CD4-positive, alpha-beta memory T cell (primary cell): ENCODE data around the gene LRIG1. TPM values are rescaled to one million over a fixed set of nuclear protein-coding genes. Genes with fewer than 3 reads are reported as not detected.
A peak's percentile ranks its signal among the peaks of the same experiment; 100 is the strongest.

Experiments used
- CTCF ChIA-PET: fragments of 350-600 bp; sonication (Branson Sonifier 250); formaldehyde crosslinking; loops from one replicate; lab custom pipeline; 2021; ENCODE audit warnings: inconsistent platforms; ENCODE audit not compliant: partially characterized antibody; lab: Charles Lee
- POLR2A ChIA-PET: fragments of 350-600 bp; sonication (Branson Sonifier 250); formaldehyde crosslinking; loops from one replicate; lab custom pipeline; 2021; ENCODE audit not compliant: partially characterized antibody; lab: Charles Lee
- DNase-seq, 5 donors: peaks; one replicate each; pipeline versions ENCODE4 v3.0.0 to v3.0.0-alpha.2; 2020 to 2022; ENCODE audit warnings: mixed read lengths in 1 of 5
- H3K27ac ChIP-seq: one replicate; pipeline ENCODE4 v1.7.0; 2013; ENCODE audit warnings: low read depth, low read length
- H3K27me3 ChIP-seq: 2 replicates; pipeline ENCODE4 v1.7.0; 2013; ENCODE audit warnings: mild to moderate bottlenecking, low read length, moderate library complexity; ENCODE audit not compliant: insufficient read depth
- H3K36me3 ChIP-seq: 2 replicates; pipeline ENCODE4 v1.7.0; 2013; ENCODE audit warnings: mild to moderate bottlenecking, low read length, moderate library complexity; ENCODE audit not compliant: insufficient read depth
- H3K4me1 ChIP-seq: 2 replicates; pipeline ENCODE4 v1.7.0; 2013; ENCODE audit warnings: mild to moderate bottlenecking, low read length, moderate library complexity; ENCODE audit not compliant: insufficient read depth
- H3K4me3 ChIP-seq, 2 donors: one replicate each; pipeline ENCODE4 v1.7.0; 2013; ENCODE audit warnings: low read length in 2 of 2, mild to moderate bottlenecking in 1 of 2
- H3K9me3 ChIP-seq, 2 donors: one replicate each; pipeline ENCODE4 v1.7.0; 2013; ENCODE audit warnings: low read length in 2 of 2, control low read depth in 1 of 2; ENCODE audit not compliant: control insufficient read depth in 1 of 2
- H3K27ac Mint-ChIP-seq, 7 donors: one replicate each; pipeline ENCODE4 v1.8.0; 2020 to 2021; ENCODE audit warnings: mixed read lengths in 7 of 7, mild to moderate bottlenecking in 6 of 7, inconsistent platforms in 3 of 7, moderate library complexity in 3 of 7
- H3K27me3 Mint-ChIP-seq, 2 donors: one replicate each; pipeline ENCODE4 v1.8.0; 2020 to 2021; ENCODE audit warnings: mixed read lengths in 2 of 2
- H3K36me3 Mint-ChIP-seq, 2 donors: one replicate each; pipeline ENCODE4 v1.8.0; 2020 to 2021; ENCODE audit warnings: mixed read lengths in 2 of 2, inconsistent platforms in 1 of 2, mild to moderate bottlenecking in 1 of 2
- H3K4me1 Mint-ChIP-seq, 4 donors: one replicate each; pipeline ENCODE4 v1.8.0; 2020 to 2021; ENCODE audit warnings: mixed read lengths in 4 of 4, mild to moderate bottlenecking in 1 of 4
- H3K4me3 Mint-ChIP-seq, 8 donors: one replicate each; pipeline ENCODE4 v1.8.0; 2020 to 2021; ENCODE audit warnings: mixed read lengths in 8 of 8, mild to moderate bottlenecking in 7 of 8, moderate library complexity in 6 of 8, inconsistent platforms in 3 of 8
- H3K9me3 Mint-ChIP-seq, 8 donors: one replicate each; pipeline ENCODE4 v1.8.0; 2020 to 2021; ENCODE audit warnings: mixed read lengths in 8 of 8, mild to moderate bottlenecking in 5 of 8, inconsistent platforms in 3 of 8, moderate library complexity in 1 of 8
- intact Hi-C: fragments of 100-400 bp; cut with micrococcal nuclease; formaldehyde crosslinking; loops from one replicate; pipeline ENCODE4 v1.15.1; 2023
- polyA plus RNA-seq, 2 donors: library from polyadenylated mRNA; unstranded; fragments of 300-500 nt; fragmentation: Illumina TruSeq; gene quantifications; one replicate each; pipeline ENCODE4 v1.2.3, GENCODE V29; 2021
- total RNA-seq, 2 experiments: library from RNA; stranded (reverse); gene quantifications; one replicate each; pipeline ENCODE4 v1.2.3, GENCODE V29; 2021

LRIG1 gene
- total and polyA plus RNA-seq, 4 experiments from 2014 or later = 28.6 to 71.7 (median 62.4) TPM

DNA sequence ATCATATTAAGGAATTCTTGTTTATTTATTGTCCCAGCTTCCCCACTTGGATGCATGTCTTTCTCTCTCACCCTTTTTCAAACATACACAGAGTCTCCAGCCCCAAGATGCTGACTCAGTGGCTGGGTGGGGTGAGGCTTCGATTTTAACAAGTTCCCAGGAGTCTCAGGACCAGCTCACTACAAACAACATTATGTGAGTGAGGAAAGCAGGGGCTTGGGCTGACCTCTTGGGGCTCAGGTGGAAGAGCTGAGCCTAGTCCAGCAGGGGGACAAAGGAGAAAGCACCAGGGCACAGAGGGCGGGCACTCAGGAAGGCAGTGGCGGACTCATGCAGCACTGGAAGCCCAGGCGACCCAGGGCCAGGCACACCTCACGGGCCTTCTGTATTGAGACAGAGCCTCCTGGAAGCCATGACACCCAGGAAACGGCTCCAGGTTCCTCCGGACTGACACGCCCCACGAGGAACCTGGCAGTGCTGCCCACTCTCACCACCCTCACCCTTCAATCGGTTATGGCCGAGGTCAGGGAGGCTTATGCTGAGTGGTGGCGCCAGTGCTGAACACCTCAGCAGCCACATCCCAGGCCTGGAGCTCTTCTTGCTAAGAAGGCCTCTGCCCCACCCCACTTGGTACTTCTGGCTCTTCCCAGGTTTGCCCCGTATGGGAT lies 97.4 kb downstream of the LRIG1 start:
- Histone ChIP-seq H3K4me1 (no peaks in the 10 kb centered on the region), H3K27ac (no peak overlapping the region), H3K9me3 (no peaks in the 10 kb centered on the region), H3K36me3 (peaks cover 57% of the 10 kb centered on the region), H3K27me3 (no peaks in the 10 kb centered on the region), H3K4me3 (no peak overlapping the region)
- POLR2A ChIA-PET = no interaction called here
- peaks cover 0 to 6% (median 2%) of the 10 kb centered on the region in 4 donors for H3K4me1 Mint-ChIP-seq
- H3K27ac Mint-ChIP-seq = peak overlapping the region in 3 of 7 donors; percentile 30 to 82 (median 36)
- peaks cover 33 to 66% of the 10 kb centered on the region in 2 donors for H3K36me3 Mint-ChIP-seq
- H3K27me3 Mint-ChIP-seq = no peaks in the 10 kb centered on the region
- H3K9me3 Mint-ChIP-seq = no peaks in the 10 kb centered on the region
- DNase-seq = no peak
- no peak overlapping the region for H3K4me3 Mint-ChIP-seq
- intact Hi-C loops = no loop called here
- CTCF ChIA-PET = interaction anchor here (0.9 to 7.8 kb wide), 11 partner anchors 9 to 416 kb away, joined by 3 to 187 read pairs (median 4); no protein-coding TSS in a partner anchor

DNA sequence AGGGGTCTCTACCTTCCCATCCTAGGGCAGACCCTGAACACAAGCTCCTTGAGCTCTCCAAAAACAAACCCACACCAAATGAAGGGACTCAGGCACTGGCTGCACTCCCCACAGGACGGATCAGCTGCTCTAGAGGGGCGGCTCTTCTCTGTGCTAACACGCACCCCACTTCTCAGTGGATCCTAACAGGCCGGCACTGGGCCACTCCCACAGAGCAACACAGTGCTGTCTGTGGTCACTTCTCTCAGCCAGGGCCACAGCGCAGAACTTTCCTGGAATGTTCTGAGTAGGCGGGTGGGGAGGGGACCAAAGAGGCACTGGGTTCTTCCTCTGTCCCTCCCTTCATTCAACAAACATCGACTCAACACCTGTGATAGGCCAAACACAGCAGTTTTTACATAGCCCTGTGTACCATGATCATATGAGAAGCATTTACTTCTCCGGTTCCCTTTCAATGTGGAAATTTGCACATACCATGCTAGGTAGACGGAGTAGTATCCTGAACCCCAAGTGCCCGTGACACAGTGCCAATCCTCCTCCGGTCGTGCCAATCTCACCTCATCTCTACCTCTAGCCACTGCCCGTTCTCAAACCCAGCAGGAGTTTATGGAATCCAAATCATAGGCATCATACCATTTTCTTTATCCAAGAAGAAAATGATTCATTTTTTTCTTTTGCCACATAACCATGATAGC lies 98.1 kb downstream of the LRIG1 start:
- DNase-seq = no peak
- H3K27ac Mint-ChIP-seq = peak overlapping the region in 6 of 7 donors; percentile 13 to 82 (median 33)
- no peak overlapping the region for H3K4me3 ChIP-seq
- no peaks in the 10 kb centered on the region for H3K9me3 Mint-ChIP-seq
- no peaks in the 10 kb centered on the region for H3K9me3 ChIP-seq
- H3K27me3 ChIP-seq = no peaks in the 10 kb centered on the region
- no peak overlapping the region for H3K4me3 Mint-ChIP-seq
- peaks cover 57% of the 10 kb centered on the region for H3K36me3 ChIP-seq
- ChIA-PET CTCF (interaction anchor here (1.1 to 7.8 kb wide), 4 partner anchors 25 to 416 kb away, joined by 3 to 187 read pairs (median 11); no protein-coding TSS in a partner anchor), POLR2A (no interaction called here)
- no peaks in the 10 kb centered on the region for H3K4me1 ChIP-seq
- no peaks in the 10 kb centered on the region for H3K27me3 Mint-ChIP-seq
- H3K4me1 Mint-ChIP-seq = peaks cover 0 to 3% (median under 1%) of the 10 kb centered on the region in 4 donors
- H3K27ac ChIP-seq = no peak overlapping the region
- peaks cover 38 to 67% of the 10 kb centered on the region in 2 donors for H3K36me3 Mint-ChIP-seq
- intact Hi-C loops = no loop called here

DNA sequence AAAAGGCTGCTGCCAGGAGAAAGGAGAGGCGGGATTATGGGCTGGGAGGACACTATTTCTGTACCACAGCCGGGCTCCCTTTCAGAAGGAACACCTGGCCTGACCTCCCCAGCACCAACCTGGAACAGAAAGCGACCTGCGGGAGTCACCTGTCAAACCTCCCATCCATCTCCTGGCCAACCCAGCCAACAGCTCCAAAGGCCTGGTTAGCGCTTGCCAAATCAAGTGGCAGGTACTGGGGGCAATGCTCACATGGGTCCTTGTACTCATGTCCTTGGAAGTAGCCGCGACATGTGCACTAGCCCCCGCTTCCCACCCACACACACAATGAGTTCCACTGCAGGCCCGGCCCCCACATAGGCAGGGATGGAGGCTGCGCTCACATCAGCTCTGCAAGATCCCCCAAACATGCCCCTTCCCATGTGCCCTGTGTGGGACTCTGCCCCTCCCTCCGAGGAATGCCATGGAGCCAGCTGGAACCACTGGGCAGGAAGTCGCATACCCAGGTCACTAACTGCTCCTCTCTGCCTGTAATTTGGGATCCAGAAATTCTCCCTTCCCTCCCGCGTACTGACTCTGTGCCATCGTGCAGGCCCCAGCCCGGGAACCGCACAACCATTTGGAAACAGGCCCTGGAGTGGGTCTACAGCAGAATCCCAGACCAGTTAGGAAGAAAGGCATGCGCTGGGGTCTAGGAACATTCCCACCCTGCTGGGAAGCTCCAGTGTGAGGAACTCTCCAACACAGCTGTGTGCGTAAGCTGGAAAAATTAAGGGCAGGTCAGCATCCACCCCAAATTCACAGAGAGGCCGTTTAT lies 98.9 kb downstream of the LRIG1 start:
- Mint-ChIP-seq H3K4me3 (no peak overlapping the region), H3K4me1 (peaks cover 0 to 2% (median 0%) of the 10 kb centered on the region in 4 donors), H3K27me3 (no peaks in the 10 kb centered on the region), H3K9me3 (no peaks in the 10 kb centered on the region), H3K36me3 (peaks cover 38 to 72% of the 10 kb centered on the region in 2 donors), H3K27ac (peak overlapping the region in 3 of 7 donors; percentile 17 to 75 (median 64))
- Histone ChIP-seq H3K36me3 (peaks cover 55% of the 10 kb centered on the region), H3K27me3 (no peaks in the 10 kb centered on the region), H3K4me3 (no peak overlapping the region), H3K9me3 (no peaks in the 10 kb centered on the region), H3K27ac (no peak overlapping the region), H3K4me1 (no peaks in the 10 kb centered on the region)
- ChIA-PET POLR2A (interaction anchor here (1.4 kb wide), 1 partner anchor 23 kb away, joined by 3 read pairs; no protein-coding TSS in a partner anchor), CTCF (interaction anchor here (0.7 to 5.7 kb wide), 3 partner anchors 24 to 421 kb away, joined by 3 to 19 read pairs (median 11); no protein-coding TSS in a partner anchor)
- intact Hi-C loops = no loop called here
- no peak for DNase-seq

DNA sequence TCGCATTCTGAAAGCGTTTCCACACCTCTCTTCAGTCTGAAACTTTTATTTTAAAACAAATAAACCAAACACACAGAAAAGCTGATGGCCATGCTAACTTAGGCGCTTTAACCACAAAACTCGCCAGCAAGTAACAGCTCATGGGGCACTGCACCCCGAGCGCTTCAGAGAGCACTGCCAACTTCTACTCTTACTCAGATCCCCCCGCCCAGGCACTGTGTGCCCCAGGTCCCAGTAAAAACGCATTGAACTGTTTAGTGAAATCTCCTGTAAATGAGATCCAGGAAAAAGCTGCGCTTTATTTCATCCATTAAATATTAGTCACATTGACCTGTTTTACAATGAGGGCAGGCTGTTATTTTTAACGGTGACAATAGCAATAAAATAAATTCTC lies 99.7 kb downstream of the LRIG1 start:
- Histone ChIP-seq H3K9me3 (no peaks in the 10 kb centered on the region), H3K27ac (no peak overlapping the region), H3K4me3 (no peak overlapping the region), H3K36me3 (peaks cover 55% of the 10 kb centered on the region), H3K27me3 (no peaks in the 10 kb centered on the region), H3K4me1 (no peaks in the 10 kb centered on the region)
- no peaks in the 10 kb centered on the region for H3K9me3 Mint-ChIP-seq
- ChIA-PET POLR2A (interaction anchor here (1.4 kb wide), 1 partner anchor 23 kb away, joined by 3 read pairs; no protein-coding TSS in a partner anchor), CTCF (interaction anchor here (0.7 to 5.7 kb wide), 3 partner anchors 23 to 421 kb away, joined by 3 to 19 read pairs (median 11); no protein-coding TSS in a partner anchor)
- H3K27me3 Mint-ChIP-seq = no peaks in the 10 kb centered on the region
- peaks cover 38 to 70% of the 10 kb centered on the region in 2 donors for H3K36me3 Mint-ChIP-seq
- H3K4me1 Mint-ChIP-seq = peaks cover 0 to 2% (median 0%) of the 10 kb centered on the region in 4 donors
- peak overlapping the region in 6 of 7 donors; percentile 16 to 84 (median 74) for H3K27ac Mint-ChIP-seq
- no peak overlapping the region for H3K4me3 Mint-ChIP-seq
- DNase-seq = no peak
- intact Hi-C loops = no loop called here

DNA sequence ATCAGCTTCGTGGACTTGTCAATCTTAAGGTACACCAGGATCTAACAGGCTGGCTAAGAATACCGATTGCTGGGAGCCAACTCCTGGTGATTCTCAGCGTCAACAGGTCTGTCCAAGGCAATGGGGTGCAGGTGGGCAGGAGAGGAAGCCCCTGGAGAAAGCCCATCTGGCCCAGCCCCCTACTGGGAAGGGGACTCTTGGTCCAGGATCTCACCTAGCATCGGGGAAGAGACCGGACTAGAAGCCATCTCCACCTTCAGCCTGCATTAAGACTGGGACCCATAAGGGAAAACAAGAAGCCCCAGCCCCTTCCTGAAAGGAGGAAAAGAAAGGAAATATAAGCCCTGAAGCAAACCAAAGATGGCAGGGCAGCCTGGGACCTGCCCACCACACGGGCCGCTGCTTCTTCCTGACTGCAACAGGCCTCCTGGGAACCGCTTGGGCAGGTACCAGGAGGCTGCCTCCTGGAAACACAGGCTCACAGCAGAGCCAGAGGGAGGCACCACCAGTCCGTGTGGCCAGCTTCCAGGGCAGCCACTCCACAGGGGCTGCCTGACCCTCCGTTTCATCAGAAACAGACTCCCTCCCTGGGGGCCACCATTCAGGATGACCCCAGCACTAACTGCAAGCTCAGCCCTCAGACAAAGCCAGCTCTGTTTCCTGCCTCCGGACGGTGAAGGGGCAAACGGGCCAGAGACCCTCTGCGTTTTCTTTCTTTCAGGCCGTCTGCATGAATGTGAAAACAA lies 100.2 kb downstream of the LRIG1 start:
- Mint-ChIP-seq H3K27me3 (no peaks in the 10 kb centered on the region), H3K36me3 (peaks cover 38 to 72% of the 10 kb centered on the region in 2 donors), H3K9me3 (no peaks in the 10 kb centered on the region), H3K27ac (peak overlapping the region in 6 of 7 donors; percentile 12 to 84 (median 32)), H3K4me1 (peaks cover 0 to 2% (median 0%) of the 10 kb centered on the region in 4 donors), H3K4me3 (no peak overlapping the region)
- Histone ChIP-seq H3K36me3 (peaks cover 52% of the 10 kb centered on the region), H3K4me1 (no peaks in the 10 kb centered on the region), H3K9me3 (no peaks in the 10 kb centered on the region), H3K27ac (no peak overlapping the region), H3K4me3 (no peak overlapping the region), H3K27me3 (no peaks in the 10 kb centered on the region)
- ChIA-PET CTCF (interaction anchor here (2.4 to 5.7 kb wide), 2 partner anchors 23 to 422 kb away, joined by 11 to 19 read pairs; no protein-coding TSS in a partner anchor), POLR2A (interaction anchor here (1.4 kb wide), 1 partner anchor 22 kb away, joined by 3 read pairs; no protein-coding TSS in a partner anchor)
- intact Hi-C loops = no loop called here
- no peak for DNase-seq

DNA sequence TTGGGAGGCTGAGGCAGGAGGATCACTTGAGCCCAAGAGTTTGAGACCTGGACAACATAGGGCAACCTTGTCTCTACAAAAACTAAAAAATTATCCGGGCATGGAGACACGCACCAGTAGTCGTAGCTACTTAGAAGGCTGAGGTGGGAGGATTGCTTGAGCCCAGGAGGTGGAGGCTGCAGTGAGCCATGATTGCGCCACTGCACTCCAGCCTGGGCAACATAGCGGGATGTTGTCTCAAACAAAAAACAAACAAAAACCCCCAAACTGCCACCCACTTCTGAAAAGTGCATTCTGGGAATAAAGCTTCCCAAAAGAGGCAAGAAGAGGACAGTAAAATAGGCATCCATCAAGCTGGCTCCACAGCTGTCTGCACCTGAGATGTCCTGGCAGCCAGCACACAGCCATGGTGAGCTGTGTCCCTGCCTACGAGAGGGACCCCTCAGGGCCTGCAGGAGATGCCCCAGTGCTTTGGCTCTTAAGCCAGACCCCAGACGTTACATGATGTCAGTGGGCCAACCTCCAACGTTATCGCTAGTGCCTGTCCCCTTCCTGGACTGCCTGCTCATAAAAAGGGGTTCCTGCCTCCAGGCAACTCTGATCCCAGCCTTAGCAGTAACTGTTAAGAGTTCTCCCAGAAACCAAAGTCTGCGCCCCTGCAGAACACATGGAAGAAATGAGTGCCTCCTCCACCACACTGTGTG lies 101.1 kb downstream of the LRIG1 start:
- peaks cover 47% of the 10 kb centered on the region for H3K36me3 ChIP-seq
- no peak overlapping the region for H3K4me3 Mint-ChIP-seq

More for the DNA sequence above, 101.1 kb downstream of the LRIG1 start:
- no peaks in the 10 kb centered on the region for H3K9me3 Mint-ChIP-seq
- H3K36me3 Mint-ChIP-seq = peaks cover 29 to 69% of the 10 kb centered on the region in 2 donors
- ChIA-PET POLR2A (no interaction called here), CTCF (interaction anchor here (2.4 to 4.2 kb wide), 2 partner anchors 9 to 423 kb away, joined by 11 to 24 read pairs; no protein-coding TSS in a partner anchor)
- Histone ChIP-seq H3K4me3 (no peak overlapping the region), H3K4me1 (peaks cover 6% of the 10 kb centered on the region), H3K27ac (no peak overlapping the region), H3K27me3 (no peaks in the 10 kb centered on the region), H3K9me3 (no peaks in the 10 kb centered on the region)
- peaks cover 5 to 7% (median 6%) of the 10 kb centered on the region in 4 donors for H3K4me1 Mint-ChIP-seq
- DNase-seq = no peak
- intact Hi-C loops = loop anchor here (10.0 kb wide), 1 partner anchor 605 kb away; no protein-coding TSS in a partner anchor
- H3K27me3 Mint-ChIP-seq = no peaks in the 10 kb centered on the region
- peak overlapping the region in 6 of 7 donors; percentile 22 to 85 (median 46) for H3K27ac Mint-ChIP-seq
